Nephron (organoid): ENCODE measurements around the gene CLDN1.

ENCODE experiments used
- H3K27ac Mint-ChIP-seq, 3 experiments: 2 replicates each; pipeline ENCODE4 v1.8.0; 2020; ENCODE audit warnings: mixed read lengths in 3 of 3, mild to moderate bottlenecking in 2 of 3, moderate library complexity in 1 of 3
- H3K27me3 Mint-ChIP-seq: 2 replicates; pipeline ENCODE4 v1.8.0; 2021; ENCODE audit warnings: low read depth, mild to moderate bottlenecking, moderate library complexity, mixed read lengths
- H3K36me3 Mint-ChIP-seq: 2 replicates; pipeline ENCODE4 v1.8.0; 2020; ENCODE audit warnings: low read depth, mixed read lengths
- H3K4me1 Mint-ChIP-seq: 2 replicates; pipeline ENCODE4 v1.8.0; 2020; ENCODE audit warnings: mixed read lengths
- H3K4me3 Mint-ChIP-seq, 3 experiments: 2 replicates each; pipeline ENCODE4 v1.8.0; 2020; ENCODE audit warnings: mild to moderate bottlenecking in 3 of 3, mixed read lengths in 3 of 3, moderate library complexity in 2 of 3
- H3K9me3 Mint-ChIP-seq: 2 replicates; pipeline ENCODE4 v1.8.0; 2020; ENCODE audit warnings: mixed read lengths
- TF ChIP-seq, protein P1 (sequence below), 3 experiments: fragments of 200-600 bp; sonication (generic); IDR thresholded peaks; one replicate each; pipeline ENCODE4 v1.5.0; 2021; ENCODE audit warnings: antibody characterized with exemption in 3 of 3; ENCODE audit not compliant: unreplicated experiment in 3 of 3

The CLDN1 gene

DNA sequence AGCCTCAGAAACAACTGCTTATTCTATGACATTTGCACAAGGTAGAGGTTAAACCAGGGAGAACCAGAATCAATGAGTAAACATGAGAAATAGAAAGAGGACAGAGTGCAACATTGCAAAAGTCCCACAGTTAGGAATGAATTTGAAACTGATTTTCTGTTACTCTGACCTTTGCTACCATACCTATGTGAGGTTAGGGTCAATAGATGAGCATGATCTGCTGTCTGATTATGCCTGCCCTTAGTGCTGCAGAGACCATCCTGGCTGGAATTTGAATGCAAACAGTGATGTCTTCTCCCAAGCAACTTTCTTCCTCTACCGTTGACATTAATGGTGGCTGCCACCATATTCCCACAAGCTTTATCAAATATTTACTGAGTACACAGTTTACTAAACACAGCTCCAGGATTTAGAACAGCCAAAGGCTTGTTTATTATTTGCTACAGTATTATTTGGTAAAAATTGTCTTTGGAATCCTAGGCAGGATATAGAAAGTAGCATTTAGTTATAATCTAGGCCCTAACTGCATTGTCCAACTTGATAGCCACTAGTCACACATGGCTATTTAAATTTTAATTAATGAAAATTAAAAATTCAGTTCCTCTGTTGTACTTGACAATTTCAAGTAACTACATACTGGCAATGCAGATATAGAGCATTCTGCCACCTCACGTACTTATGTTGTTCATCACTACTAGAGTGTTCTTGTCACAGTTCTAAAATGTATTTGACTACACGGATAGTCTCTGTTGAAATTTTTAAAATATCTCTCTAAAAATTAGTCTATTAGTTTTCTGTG lies 8.9 kb upstream of the CLDN1 start:
- Mint-ChIP-seq H3K27ac (no peak overlapping the region), H3K27me3 (no peaks in the 10 kb centered on the region), H3K4me3 (no peak overlapping the region), H3K36me3 (no peaks in the 10 kb centered on the region), H3K9me3 (no peaks in the 10 kb centered on the region), H3K4me1 (peaks cover 14% of the 10 kb centered on the region)
- TF ChIP-seq, protein P1, sequence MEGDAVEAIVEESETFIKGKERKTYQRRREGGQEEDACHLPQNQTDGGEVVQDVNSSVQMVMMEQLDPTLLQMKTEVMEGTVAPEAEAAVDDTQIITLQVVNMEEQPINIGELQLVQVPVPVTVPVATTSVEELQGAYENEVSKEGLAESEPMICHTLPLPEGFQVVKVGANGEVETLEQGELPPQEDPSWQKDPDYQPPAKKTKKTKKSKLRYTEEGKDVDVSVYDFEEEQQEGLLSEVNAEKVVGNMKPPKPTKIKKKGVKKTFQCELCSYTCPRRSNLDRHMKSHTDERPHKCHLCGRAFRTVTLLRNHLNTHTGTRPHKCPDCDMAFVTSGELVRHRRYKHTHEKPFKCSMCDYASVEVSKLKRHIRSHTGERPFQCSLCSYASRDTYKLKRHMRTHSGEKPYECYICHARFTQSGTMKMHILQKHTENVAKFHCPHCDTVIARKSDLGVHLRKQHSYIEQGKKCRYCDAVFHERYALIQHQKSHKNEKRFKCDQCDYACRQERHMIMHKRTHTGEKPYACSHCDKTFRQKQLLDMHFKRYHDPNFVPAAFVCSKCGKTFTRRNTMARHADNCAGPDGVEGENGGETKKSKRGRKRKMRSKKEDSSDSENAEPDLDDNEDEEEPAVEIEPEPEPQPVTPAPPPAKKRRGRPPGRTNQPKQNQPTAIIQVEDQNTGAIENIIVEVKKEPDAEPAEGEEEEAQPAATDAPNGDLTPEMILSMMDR (IDR thresholded peaks at IDR 0.05; ENCODE audit: unreplicated experiment in 3 of 3): no peak

DNA sequence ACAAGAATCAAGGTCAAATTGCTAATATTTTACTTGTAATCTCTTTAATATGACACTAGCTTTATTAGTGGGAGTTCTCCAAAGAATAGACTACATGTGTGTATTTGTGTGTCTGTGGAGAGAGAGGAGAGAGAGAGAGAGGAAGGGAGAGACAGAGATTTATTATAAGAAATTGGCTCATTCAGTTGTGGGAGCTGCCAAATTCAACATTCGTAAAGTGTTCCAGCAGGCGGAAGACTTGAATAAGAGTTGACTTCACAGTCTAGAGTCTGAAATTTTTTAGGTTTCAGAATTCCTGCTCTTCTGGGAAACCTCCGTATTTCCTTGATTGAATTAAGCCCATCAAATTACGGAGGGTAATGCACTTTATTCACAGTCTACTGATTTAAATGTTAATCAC lies 4.7 kb upstream of the CLDN1 start:
- Mint-ChIP-seq H3K36me3 (no peaks in the 10 kb centered on the region), H3K27me3 (peaks cover 8% of the 10 kb centered on the region)
- TF ChIP-seq, protein P1 (IDR thresholded peaks at IDR 0.05; ENCODE audit: unreplicated experiment in 3 of 3): peak in 1 of 3 experiments; percentile 12

DNA sequence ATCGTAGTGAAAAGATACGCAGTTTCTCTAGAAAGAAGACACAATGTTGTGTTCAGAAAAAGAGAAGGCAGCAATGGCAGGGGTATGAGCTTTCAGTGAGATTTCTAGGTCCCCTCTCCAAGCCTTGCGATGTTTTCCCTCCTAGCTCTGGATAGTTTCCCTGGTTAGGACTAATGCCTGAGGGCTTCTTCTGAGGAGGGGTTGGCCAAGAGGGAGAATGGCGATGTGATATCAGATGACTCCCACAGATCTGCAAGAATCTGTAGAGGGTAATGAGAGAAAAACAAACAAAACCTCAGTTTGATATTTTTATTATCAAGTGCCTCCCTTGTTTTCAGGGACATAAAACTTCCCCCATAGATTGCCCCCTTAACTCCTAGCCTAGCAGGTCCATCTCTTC lies 4.1 kb upstream of the CLDN1 start:
- Mint-ChIP-seq H3K27ac (peak overlapping the region; percentile 21 to 77 (median 67)), H3K9me3 (no peaks in the 10 kb centered on the region), H3K4me3 (peak overlapping the region in 1 of 3 experiments; percentile 0), H3K27me3 (peaks cover 11% of the 10 kb centered on the region), H3K36me3 (no peaks in the 10 kb centered on the region), H3K4me1 (peaks cover 35% of the 10 kb centered on the region)
- TF ChIP-seq, protein P1 (IDR thresholded peaks at IDR 0.05; ENCODE audit: unreplicated experiment in 3 of 3): no peak

More for the DNA sequence above, 4.7 kb upstream of the CLDN1 start:
- no peaks in the 10 kb centered on the region for H3K9me3 Mint-ChIP-seq
- H3K27ac Mint-ChIP-seq: peak overlapping the region; percentile 21 to 77 (median 67)
- H3K4me3 Mint-ChIP-seq: peak overlapping the region in 1 of 3 experiments; percentile 0
- H3K4me1 Mint-ChIP-seq: peaks cover 35% of the 10 kb centered on the region

DNA sequence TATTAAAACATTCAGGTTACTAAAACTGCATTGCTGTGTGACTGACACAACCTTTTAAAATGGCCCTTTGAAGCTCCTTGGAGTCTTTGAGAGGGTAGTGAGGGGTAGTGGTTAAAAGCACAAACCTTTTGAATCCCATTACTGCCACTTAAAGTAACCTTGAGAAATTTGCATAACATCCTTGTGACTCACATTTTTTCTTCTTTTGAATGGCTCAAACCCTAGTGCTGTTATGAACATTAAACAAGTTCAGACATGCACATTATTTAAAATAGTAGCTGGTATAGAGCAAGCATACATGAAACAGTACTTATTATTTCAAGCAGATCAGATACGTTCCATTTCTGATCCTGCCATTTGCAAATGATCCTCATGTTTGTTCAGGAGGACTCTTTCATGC lies 3.7 kb upstream of the CLDN1 start:
- Mint-ChIP-seq H3K27me3 (peaks cover 15% of the 10 kb centered on the region), H3K4me1 (peaks cover 38% of the 10 kb centered on the region), H3K9me3 (no peaks in the 10 kb centered on the region), H3K27ac (peak overlapping the region; percentile 21 to 77 (median 67)), H3K36me3 (no peaks in the 10 kb centered on the region), H3K4me3 (no peak overlapping the region)
- TF ChIP-seq, protein P1 (IDR thresholded peaks at IDR 0.05; ENCODE audit: unreplicated experiment in 3 of 3): no peak

DNA sequence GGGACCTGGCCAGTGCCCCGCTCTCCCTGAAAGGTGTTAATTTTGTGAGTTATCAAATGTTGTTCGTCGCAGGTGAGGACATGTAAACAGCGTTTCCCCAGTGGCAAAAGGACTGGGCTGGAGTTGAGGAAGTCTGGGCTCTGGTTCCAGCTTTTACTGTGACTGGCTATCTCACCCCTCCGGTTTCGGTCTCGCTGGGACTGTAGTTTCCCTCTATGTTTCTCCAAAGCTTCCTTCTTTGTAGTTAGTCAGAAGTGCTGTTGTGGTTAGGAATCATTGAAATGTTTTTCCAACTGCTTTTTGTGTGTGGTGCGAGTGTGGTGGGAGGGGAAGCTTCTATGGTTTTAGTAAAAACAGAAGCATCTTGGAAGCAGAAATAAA lies 990 bp upstream of the CLDN1 start:
- Mint-ChIP-seq H3K4me3 (peak overlapping the region; percentile 80 to 88 (median 84)), H3K4me1 (peaks cover 52% of the 10 kb centered on the region), H3K9me3 (no peaks in the 10 kb centered on the region), H3K27me3 (peaks cover 18% of the 10 kb centered on the region), H3K27ac (peak overlapping the region; percentile 68 to 82 (median 73)), H3K36me3 (no peaks in the 10 kb centered on the region)
- TF ChIP-seq, protein P1 (IDR thresholded peaks at IDR 0.05; ENCODE audit: unreplicated experiment in 3 of 3): no peak
